ENCODE measurements around the gene RAB11B. TPM values are rescaled to one million over a fixed set of nuclear protein-coding genes. Genes with fewer than 3 reads are reported as not detected.
A peak's percentile ranks its signal among the peaks of the same experiment; 100 is the strongest.

Gene RAB11B
- total RNA-seq, 1 donor from 2014 or later: 70.8 TPM

- intact Hi-C loops (cut with DNase I): no loop called here
- peaks cover 3 to 26% of the 10 kb centered on the region in 2 donors for H3K36me3 ChIP-seq
- H3K9me3 ChIP-seq: no peaks in the 10 kb centered on the region
- TF ChIP-seq CTCF (IDR thresholded peaks at IDR 0.05): no peak
- no peaks in the 10 kb centered on the region for H3K27me3 ChIP-seq
- peak overlapping the region in 1 of 2 donors; percentile 17 for H3K27ac ChIP-seq
- H3K4me1 ChIP-seq: peaks cover 0 to 60% of the 10 kb centered on the region in 2 donors
- DNase-seq (ENCODE audit: low spot score in 2 of 2): no peak
- no peak overlapping the region for H3K4me3 ChIP-seq
Measured at GRCh38 chr19:8452446-8453123, 62.4 kb downstream of the RAB11B start.

DNA sequence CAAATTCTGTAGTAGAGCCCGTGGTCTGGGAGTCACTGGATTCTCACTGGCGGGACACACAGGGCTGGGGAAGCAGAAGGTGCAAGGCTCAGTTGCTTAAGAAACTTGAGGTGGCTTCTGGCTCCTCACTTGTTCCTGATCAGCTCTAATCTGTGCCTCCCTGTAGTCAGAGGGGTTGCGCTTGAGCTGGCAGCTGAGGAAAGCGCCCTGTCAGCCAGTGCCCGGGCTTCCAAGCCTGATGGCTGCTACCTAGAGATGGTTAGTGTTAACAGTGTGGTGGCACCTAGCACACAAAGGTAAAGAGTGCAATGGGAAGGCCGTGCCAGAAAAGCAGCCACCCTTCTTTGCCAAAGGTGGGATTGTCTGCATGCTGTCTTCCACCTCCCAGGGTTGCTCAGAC is 63.5 kb downstream of the RAB11B start:
- Histone ChIP-seq H3K4me1 (peaks cover 7 to 61% of the 10 kb centered on the region in 2 donors), H3K9me3 (no peaks in the 10 kb centered on the region), H3K27ac (no peak overlapping the region), H3K4me3 (no peak overlapping the region), H3K27me3 (no peaks in the 10 kb centered on the region), H3K36me3 (peaks cover 10 to 26% of the 10 kb centered on the region in 2 donors)
- no peak for TF ChIP-seq CTCF (IDR thresholded peaks at IDR 0.05)
- intact Hi-C loops (cut with DNase I): no loop called here
- DNase-seq (ENCODE audit: low spot score in 2 of 2): no peak

Other genes starting within 250 kb of the RAB11B start
- not detected for gene FBN3, start 240.8 kb upstream of the RAB11B start, total RNA-seq
- 20.2 TPM for gene CERS4, start 181.0 kb upstream of the RAB11B start, total RNA-seq
- gene CD320, start 82.0 kb upstream of the RAB11B start, total RNA-seq: 263 TPM
- 11.8 TPM for gene NDUFA7, start 69.0 kb upstream of the RAB11B start, total RNA-seq
- gene RPS28, start 68.9 kb upstream of the RAB11B start, total RNA-seq: 393 TPM
- gene KANK3, start 47.1 kb upstream of the RAB11B start, total RNA-seq: 47.4 TPM
- 161 TPM for gene ANGPTL4, start 26.2 kb upstream of the RAB11B start, total RNA-seq
- gene MARCHF2, start 22.9 kb downstream of the RAB11B start, total RNA-seq: 151 TPM
- gene HNRNPM, start 54.6 kb downstream of the RAB11B start, total RNA-seq: 198 TPM
- gene PRAM1, start 112.3 kb downstream of the RAB11B start, total RNA-seq: not detected
- gene ZNF414, start 123.8 kb downstream of the RAB11B start, total RNA-seq: 189 TPM
- 5.0 TPM for gene MYO1F, start 187.1 kb downstream of the RAB11B start, total RNA-seq
- gene ADAMTS10, start 220.4 kb downstream of the RAB11B start, total RNA-seq: 184 TPM
- not detected for gene NFILZ, start 240.3 kb downstream of the RAB11B start, total RNA-seq